Panc1 (cell line): ENCODE results near the gene RASSF5. TPM values are rescaled to one million over a fixed set of nuclear protein-coding genes. Genes with fewer than 3 reads are reported as not detected.

Experiments
- ATAC-seq: fragments of 200-7000 bp; cut with Tn5 transposase; 2 replicates; pipeline ENCODE4 v1.9.1; 2020; ENCODE audit warnings: mild to moderate bottlenecking, moderate library complexity
- BruUV-seq: library from RNA; stranded (reverse); fragments of 400-500 nt; replicated peaks from 2 replicates; lab custom pipeline; 2021; lab: Mats Ljungman, UMichigan
- CTCF ChIA-PET: fragments of 300-600 bp; sonication (Branson Sonifier 250); formaldehyde crosslinking; loops from one replicate; lab custom pipeline; 2022; ENCODE audit warnings: antibody characterized with exemption; lab: Charles Lee
- POLR2A ChIA-PET: fragments of 300-600 bp; sonication (Branson Sonifier 250); formaldehyde crosslinking; loops from one replicate; lab custom pipeline; 2022; ENCODE audit warnings: antibody characterized with exemption; lab: Charles Lee
- DNase-seq: peaks from one replicate; pipeline ENCODE4 v3.0.0-alpha.2; 2010; ENCODE audit warnings: low read depth, low spot score
- H3K27ac ChIP-seq: 2 replicates; pipeline ENCODE4 v1.5.1; 2011; ENCODE audit warnings: mild to moderate bottlenecking, low read length, inconsistent platforms
- H3K27me3 ChIP-seq: fragments of 200-500 bp; sonication (Bioruptor generic); 2 replicates; pipeline ENCODE4 v1.6.0; 2014; ENCODE audit warnings: low read length, inconsistent platforms; ENCODE audit not compliant: control insufficient read depth, insufficient read depth
- H3K36me3 ChIP-seq: fragments of 200-500 bp; sonication (Bioruptor generic); 2 replicates; pipeline ENCODE4 v1.5.1; 2014; ENCODE audit warnings: inconsistent platforms, mild to moderate bottlenecking, low read length, moderate library complexity; ENCODE audit not compliant: control insufficient read depth, insufficient read depth
- H3K4me1 ChIP-seq: 2 replicates; pipeline ENCODE4 v1.5.1; 2011; ENCODE audit warnings: inconsistent platforms, mild to moderate bottlenecking, low read length, moderate library complexity; ENCODE audit not compliant: control insufficient read depth, insufficient read depth
- H3K4me3 ChIP-seq, 2 experiments: 2 replicates each; pipeline ENCODE4 v1.5.1; 2011 to 2012; ENCODE audit warnings: low read depth in 2 of 2, low read length in 2 of 2, mild to moderate bottlenecking in 2 of 2, inconsistent platforms in 1 of 2, moderate library complexity in 1 of 2
- H3K9me3 ChIP-seq: fragments of 200-500 bp; sonication (Bioruptor generic); 2 replicates; pipeline ENCODE4 v1.5.1; 2014; ENCODE audit warnings: low read depth, mild to moderate bottlenecking, inconsistent platforms, low read length, moderate library complexity; ENCODE audit not compliant: control insufficient read depth, insufficient read depth
- POLR2AphosphoS5 ChIP-seq: IDR thresholded peaks from 2 replicates; pipeline ENCODE4 v1.6.1; 2012; ENCODE audit warnings: mild to moderate bottlenecking, low read depth, low read length, moderate library complexity
- SIN3A ChIP-seq: IDR thresholded peaks from 2 replicates; pipeline ENCODE4 v1.6.1; 2012; ENCODE audit warnings: low read depth, mild to moderate bottlenecking, low read length, moderate library complexity, borderline replicate concordance; ENCODE audit not compliant: insufficient read depth
- TCF7L2 ChIP-seq: IDR thresholded peaks from 2 replicates; pipeline ENCODE4 v1.6.1; 2011; ENCODE audit warnings: mild to moderate bottlenecking, low read depth, low read length, inconsistent platforms
- in situ Hi-C: cut with HindIII; loops from 2 replicates; pipeline ENCODE4 v1.10.0; 2016; ENCODE audit warnings: low sequenced_read_pairs, low pct_unique_long_range_greater_than_20kb
- intact Hi-C: fragments of 100-400 bp; cut with micrococcal nuclease; formaldehyde crosslinking; loops from one replicate; pipeline ENCODE4 v1.10.0; 2022; ENCODE audit not compliant: unreplicated experiment
- total RNA-seq: library from RNA; stranded (reverse); gene quantifications from one replicate; pipeline ENCODE4 v1.2.1, GENCODE V29; 2021; ENCODE audit not compliant: unreplicated experiment
- TF ChIP-seq, protein P1 (sequence below): fragments of 450-650 bp; IDR thresholded peaks from 2 replicates; pipeline ENCODE4 v1.5.1; 2017; ENCODE audit warnings: mild to moderate bottlenecking
- TF ChIP-seq, protein P2 (sequence below), 2 experiments: IDR thresholded peaks; 2 replicates each; pipeline ENCODE4 v1.6.1; 2011 to 2012; ENCODE audit warnings: low read depth in 2 of 2, control low read depth in 1 of 2, low read length in 1 of 2, mild to moderate bottlenecking in 1 of 2, moderate library complexity in 1 of 2; ENCODE audit not compliant: insufficient read depth in 1 of 2

The RASSF5 gene
- total RNA-seq, 1 experiment from 2014 or later = 1.6 TPM

GRCh38 chr1:206532368-206532767 is 25.0 kb downstream of the RASSF5 start:
- H3K27me3 ChIP-seq = no peaks in the 10 kb centered on the region
- no peaks in the 10 kb centered on the region for H3K9me3 ChIP-seq
- ChIA-PET CTCF (no interaction called here), POLR2A (no interaction called here)
- no peak overlapping the region for H3K4me3 ChIP-seq
- TF ChIP-seq SIN3A (no peak), TCF7L2 (no peak)
- TF ChIP-seq, protein P1, sequence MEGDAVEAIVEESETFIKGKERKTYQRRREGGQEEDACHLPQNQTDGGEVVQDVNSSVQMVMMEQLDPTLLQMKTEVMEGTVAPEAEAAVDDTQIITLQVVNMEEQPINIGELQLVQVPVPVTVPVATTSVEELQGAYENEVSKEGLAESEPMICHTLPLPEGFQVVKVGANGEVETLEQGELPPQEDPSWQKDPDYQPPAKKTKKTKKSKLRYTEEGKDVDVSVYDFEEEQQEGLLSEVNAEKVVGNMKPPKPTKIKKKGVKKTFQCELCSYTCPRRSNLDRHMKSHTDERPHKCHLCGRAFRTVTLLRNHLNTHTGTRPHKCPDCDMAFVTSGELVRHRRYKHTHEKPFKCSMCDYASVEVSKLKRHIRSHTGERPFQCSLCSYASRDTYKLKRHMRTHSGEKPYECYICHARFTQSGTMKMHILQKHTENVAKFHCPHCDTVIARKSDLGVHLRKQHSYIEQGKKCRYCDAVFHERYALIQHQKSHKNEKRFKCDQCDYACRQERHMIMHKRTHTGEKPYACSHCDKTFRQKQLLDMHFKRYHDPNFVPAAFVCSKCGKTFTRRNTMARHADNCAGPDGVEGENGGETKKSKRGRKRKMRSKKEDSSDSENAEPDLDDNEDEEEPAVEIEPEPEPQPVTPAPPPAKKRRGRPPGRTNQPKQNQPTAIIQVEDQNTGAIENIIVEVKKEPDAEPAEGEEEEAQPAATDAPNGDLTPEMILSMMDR = no peak
- ATAC-seq (no peak), DNase-seq (no peak)
- no peaks in the 10 kb centered on the region for H3K36me3 ChIP-seq
- in situ Hi-C loops = no loop called here
- no TSS peak for BruUV-seq
- H3K27ac ChIP-seq = no peak overlapping the region
- H3K4me1 ChIP-seq = no peaks in the 10 kb centered on the region
- intact Hi-C loops = no loop called here

DNA sequence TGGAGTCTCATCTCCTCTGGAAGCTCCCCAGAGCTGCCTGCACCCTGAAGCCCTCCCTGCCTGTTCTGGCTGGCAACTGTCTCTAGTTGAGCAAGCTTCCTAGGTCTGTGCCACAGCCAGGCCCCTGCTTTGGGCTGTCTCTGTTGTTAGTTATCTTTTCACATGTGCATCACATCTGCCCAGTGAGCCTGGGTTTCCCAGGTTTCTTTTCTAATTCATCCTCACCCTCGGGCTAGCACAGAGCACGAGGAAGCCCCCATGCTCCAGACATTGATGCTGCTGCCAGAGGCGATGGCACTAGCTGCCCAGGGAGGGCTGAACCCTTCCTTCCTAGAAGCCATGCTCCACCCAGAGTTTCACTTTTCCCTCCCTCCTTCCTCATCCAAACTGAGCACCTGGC is 27.2 kb downstream of the RASSF5 start:
- Histone ChIP-seq H3K9me3 (no peaks in the 10 kb centered on the region), H3K4me1 (no peaks in the 10 kb centered on the region), H3K36me3 (no peaks in the 10 kb centered on the region), H3K27ac (no peak overlapping the region), H3K27me3 (no peaks in the 10 kb centered on the region), H3K4me3 (no peak overlapping the region)
- intact Hi-C loops = no loop called here
- no TSS peak for BruUV-seq
- ATAC-seq (no peak), DNase-seq (no peak)
- ChIA-PET POLR2A (interaction anchor here (0.6 kb wide), 1 partner anchor 482 kb away, joined by 3 read pairs; no protein-coding TSS in a partner anchor), CTCF (no interaction called here)
- in situ Hi-C loops = no loop called here
- no peak for TF ChIP-seq SIN3A
- TF ChIP-seq TCF7L2 = no peak
- TF ChIP-seq, protein P2, sequence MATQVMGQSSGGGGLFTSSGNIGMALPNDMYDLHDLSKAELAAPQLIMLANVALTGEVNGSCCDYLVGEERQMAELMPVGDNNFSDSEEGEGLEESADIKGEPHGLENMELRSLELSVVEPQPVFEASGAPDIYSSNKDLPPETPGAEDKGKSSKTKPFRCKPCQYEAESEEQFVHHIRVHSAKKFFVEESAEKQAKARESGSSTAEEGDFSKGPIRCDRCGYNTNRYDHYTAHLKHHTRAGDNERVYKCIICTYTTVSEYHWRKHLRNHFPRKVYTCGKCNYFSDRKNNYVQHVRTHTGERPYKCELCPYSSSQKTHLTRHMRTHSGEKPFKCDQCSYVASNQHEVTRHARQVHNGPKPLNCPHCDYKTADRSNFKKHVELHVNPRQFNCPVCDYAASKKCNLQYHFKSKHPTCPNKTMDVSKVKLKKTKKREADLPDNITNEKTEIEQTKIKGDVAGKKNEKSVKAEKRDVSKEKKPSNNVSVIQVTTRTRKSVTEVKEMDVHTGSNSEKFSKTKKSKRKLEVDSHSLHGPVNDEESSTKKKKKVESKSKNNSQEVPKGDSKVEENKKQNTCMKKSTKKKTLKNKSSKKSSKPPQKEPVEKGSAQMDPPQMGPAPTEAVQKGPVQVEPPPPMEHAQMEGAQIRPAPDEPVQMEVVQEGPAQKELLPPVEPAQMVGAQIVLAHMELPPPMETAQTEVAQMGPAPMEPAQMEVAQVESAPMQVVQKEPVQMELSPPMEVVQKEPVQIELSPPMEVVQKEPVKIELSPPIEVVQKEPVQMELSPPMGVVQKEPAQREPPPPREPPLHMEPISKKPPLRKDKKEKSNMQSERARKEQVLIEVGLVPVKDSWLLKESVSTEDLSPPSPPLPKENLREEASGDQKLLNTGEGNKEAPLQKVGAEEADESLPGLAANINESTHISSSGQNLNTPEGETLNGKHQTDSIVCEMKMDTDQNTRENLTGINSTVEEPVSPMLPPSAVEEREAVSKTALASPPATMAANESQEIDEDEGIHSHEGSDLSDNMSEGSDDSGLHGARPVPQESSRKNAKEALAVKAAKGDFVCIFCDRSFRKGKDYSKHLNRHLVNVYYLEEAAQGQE (IDR thresholded peaks at IDR 0.05; ENCODE audit: insufficient read depth in 1 of 2, low read depth in 2 of 2, low read length in 1 of 2) = no peak
- TF ChIP-seq, protein P1 = no peak
- no peak for TF ChIP-seq POLR2AphosphoS5

GRCh38 chr1:206535853-206536188 is 28.5 kb downstream of the RASSF5 start:
- no peaks in the 10 kb centered on the region for H3K36me3 ChIP-seq
- no peaks in the 10 kb centered on the region for H3K9me3 ChIP-seq
- DNase-seq (no peak), ATAC-seq (no peak)
- H3K27me3 ChIP-seq = no peaks in the 10 kb centered on the region
- in situ Hi-C loops (no loop called here), intact Hi-C loops (no loop called here)
- no peak overlapping the region for H3K4me3 ChIP-seq
- TF ChIP-seq SIN3A = no peak
- TF ChIP-seq TCF7L2 = no peak
- TF ChIP-seq POLR2AphosphoS5 = no peak
- TF ChIP-seq, protein P1 = no peak
- TF ChIP-seq, protein P2 (IDR thresholded peaks at IDR 0.05; ENCODE audit: insufficient read depth in 1 of 2, low read depth in 2 of 2, low read length in 1 of 2) = no peak
- H3K4me1 ChIP-seq = no peaks in the 10 kb centered on the region
- BruUV-seq = no TSS peak
- no peak overlapping the region for H3K27ac ChIP-seq
- CTCF ChIA-PET = no interaction called here
- POLR2A ChIA-PET = no interaction called here
